Endothelial cell of umbilical vein (primary cell): ENCODE data around the gene SEMA4B. TPM values are rescaled to one million over a fixed set of nuclear protein-coding genes. Genes with fewer than 3 reads are reported as not detected.
"Not testable (repeated sequence)": the region's sequence is repeated elsewhere in the genome, so short reads cannot be mapped to it uniquely, and the experiment has no call there.

Experiments used
- BruUV-seq: library from RNA; stranded (reverse); fragments of 400-500 nt; replicated peaks from 2 replicates; lab custom pipeline; 2021; lab: Mats Ljungman, UMichigan
- CTCF ChIA-PET: fragments of 300-600, 350-600 bp; sonication (Branson Sonifier 250); formaldehyde crosslinking; loops from one replicate; lab custom pipeline; 2021; ENCODE audit warnings: antibody characterized with exemption, inconsistent platforms; lab: Charles Lee
- POLR2A ChIA-PET: fragments of 300-600, 350-600 bp; sonication (Branson Sonifier 250); formaldehyde crosslinking; loops from one replicate; lab custom pipeline; 2021; ENCODE audit warnings: antibody characterized with exemption, inconsistent platforms; lab: Charles Lee
- DNase-seq: peaks from one replicate; pipeline ENCODE4 v3.0.0-alpha.2; 2011; ENCODE audit warnings: low read depth, low spot score
- FAIRE-seq: peaks from 2 replicates; lab custom pipeline; 2011; peaks lifted over from hg19 to GRCh38; lab: Jason Lieb, UNC
- H2AFZ ChIP-seq: 2 replicates; pipeline ENCODE4 v1.6.0; 2012; ENCODE audit warnings: low read depth, low read length, control low read depth, inconsistent platforms
- H3K27ac ChIP-seq: 2 replicates; pipeline ENCODE4 v1.5.1; 2011; ENCODE audit warnings: low read depth, mild to moderate bottlenecking, control low read depth, low read length, moderate library complexity; ENCODE audit not compliant: insufficient read depth
- H3K27me3 ChIP-seq, 2 experiments: 2 replicates each; pipeline versions ENCODE4 v1.6.0 to v1.6.1; 2011; ENCODE audit warnings: low read length in 2 of 2, mixed read lengths in 1 of 2; ENCODE audit not compliant: control insufficient read depth in 2 of 2, insufficient read depth in 2 of 2
- H3K36me3 ChIP-seq, 2 experiments: 2 replicates in 1 of 2; 3 replicates in 1 of 2; pipeline ENCODE4 v1.5.1; 2011; ENCODE audit warnings: low read length in 2 of 2, mild to moderate bottlenecking in 1 of 2, moderate library complexity in 1 of 2; ENCODE audit not compliant: control insufficient read depth in 2 of 2, insufficient read depth in 2 of 2; ENCODE audit errors: extremely low read depth in 1 of 2
- H3K4me1 ChIP-seq: 3 replicates; pipeline ENCODE4 v1.5.1; 2011; ENCODE audit warnings: mild to moderate bottlenecking, low read length; ENCODE audit not compliant: control insufficient read depth, insufficient read depth; ENCODE audit errors: extremely low read depth
- H3K4me2 ChIP-seq: 2 replicates; pipeline ENCODE4 v1.6.1; 2011; ENCODE audit warnings: low read length, control low read depth, mixed read lengths; ENCODE audit not compliant: insufficient read depth
- H3K4me3 ChIP-seq, 3 experiments: fragments of 200-600 bp in 1 of 3; sonication (generic), shearing (Covaris generic) in 1 of 3; replicated peaks in 1 of 3; 2 replicates each; pipeline ENCODE4 v1.5.1; 2011 to 2016; ENCODE audit warnings: control low read depth in 3 of 3, low read length in 3 of 3, mild to moderate bottlenecking in 2 of 3, inconsistent platforms in 1 of 3, low read depth in 1 of 3, moderate library complexity in 1 of 3; ENCODE audit not compliant: insufficient read depth in 1 of 3
- H3K79me2 ChIP-seq: 2 replicates; pipeline ENCODE4 v1.6.0; 2012; ENCODE audit warnings: low read length, inconsistent platforms; ENCODE audit not compliant: control insufficient read depth, insufficient read depth
- H3K9ac ChIP-seq: replicated peaks from 2 replicates; pipeline ENCODE3; 2011; ENCODE audit warnings: low read length, control low read depth; ENCODE audit not compliant: insufficient read depth; ENCODE audit errors: extremely low read depth
- H3K9me1 ChIP-seq: replicated peaks from 3 replicates; pipeline ENCODE4 v1.6.0; 2011; ENCODE audit warnings: mild to moderate bottlenecking, low read length; ENCODE audit not compliant: control insufficient read depth, insufficient read depth; ENCODE audit errors: extremely low read depth
- H3K9me3 ChIP-seq: replicated peaks from 2 replicates; pipeline ENCODE4 v1.5.1; 2012; ENCODE audit warnings: low read length, inconsistent platforms; ENCODE audit not compliant: control insufficient read depth, insufficient read depth
- H4K20me1 ChIP-seq: replicated peaks from 2 replicates; pipeline ENCODE3; 2011; ENCODE audit warnings: mild to moderate bottlenecking, low read length; ENCODE audit not compliant: control insufficient read depth, insufficient read depth; ENCODE audit errors: extremely low read depth
- CTCF ChIP-seq, 2 donors: IDR thresholded peaks; 1 replicate in 1 of 2; 2 replicates in 1 of 2; pipeline ENCODE4 v1.5.1; 2011; ENCODE audit warnings: low read length in 2 of 2, mild to moderate bottlenecking in 2 of 2, moderate library complexity in 2 of 2, control low read depth in 1 of 2, inconsistent platforms in 1 of 2, low read depth in 1 of 2; ENCODE audit not compliant: insufficient read depth in 1 of 2; ENCODE audit errors: extremely low read depth in 1 of 2
- EZH2 ChIP-seq: IDR thresholded peaks from 2 replicates; pipeline ENCODE4 v1.6.1; 2012; ENCODE audit warnings: borderline replicate concordance, low read depth, mild to moderate bottlenecking, moderate library complexity, low read length, inconsistent platforms; ENCODE audit not compliant: severe bottlenecking
- FOS ChIP-seq: IDR thresholded peaks from 2 replicates; pipeline ENCODE4 v1.6.1; 2011; ENCODE audit warnings: mild to moderate bottlenecking, low read length, moderate library complexity, borderline replicate concordance; ENCODE audit not compliant: insufficient read depth
- GATA2 ChIP-seq: IDR thresholded peaks from 2 replicates; pipeline ENCODE4 v1.7.0; 2011; ENCODE audit warnings: low read depth, mild to moderate bottlenecking, moderate library complexity, mixed read lengths, low read length; ENCODE audit not compliant: insufficient read length, insufficient read depth
- JUN ChIP-seq: IDR thresholded peaks from 2 replicates; pipeline ENCODE4 v1.6.1; 2011; ENCODE audit warnings: borderline replicate concordance, low read depth; ENCODE audit not compliant: insufficient read length, insufficient read depth
- MAX ChIP-seq: IDR thresholded peaks from 2 replicates; pipeline ENCODE4 v1.6.1; 2011; ENCODE audit not compliant: insufficient read depth, insufficient read length
- MYC ChIP-seq: IDR thresholded peaks from one replicate; pipeline ENCODE4 v1.6.1; 2011; ENCODE audit warnings: mild to moderate bottlenecking, low read depth, low read length
- POLR2A ChIP-seq: IDR thresholded peaks from 2 replicates; pipeline ENCODE4 v1.6.1; 2012; ENCODE audit warnings: low read depth, mild to moderate bottlenecking, control low read depth, low read length
- POLR2AphosphoS5 ChIP-seq: IDR thresholded peaks from 2 replicates; pipeline ENCODE4 v1.6.1; 2012; ENCODE audit warnings: low read depth, mild to moderate bottlenecking, control low read depth, low read length, moderate library complexity; ENCODE audit not compliant: insufficient read depth
- dilution Hi-C: fragments of 300-500 bp; cut with MboI; formaldehyde crosslinking; loops from one replicate; pipeline ENCODE4 v1.15.0; 2019; ENCODE audit warnings: low sequenced_read_pairs; ENCODE audit not compliant: extremely low pct_ligation_motif_present
- intact Hi-C: fragments of 100-400 bp; cut with micrococcal nuclease; formaldehyde crosslinking; loops from one replicate; pipeline ENCODE4 v1.10.0; 2022
- polyA plus RNA-seq, 4 experiments: library from polyadenylated mRNA; depleted of rRNA in 3 of 4; stranded (reverse) in 3 of 4; unstranded in 1 of 4; fragments of >200 nt; gene quantifications; 2 replicates each; pipeline versions ENCODE4 v1.2.1 to v1.2.3, GENCODE V29; 2011 to 2012; ENCODE audit warnings: missing spikeins in 1 of 4
- total RNA-seq: library from RNA; stranded (reverse); gene quantifications from 2 replicates; pipeline ENCODE4 v1.2.3, GENCODE V29; 2021

The SEMA4B gene
- total and polyA plus RNA-seq, 2 donors (not counting 3 experiments of a cell fraction or from before 2014, with no cell fraction given): 6.1 to 7.1 TPM

GRCh38 chr15:90259524-90259923, 58.4 kb downstream of the SEMA4B start:
- ChIA-PET POLR2A (no interaction called here), CTCF (interaction anchor here (1.0 kb wide), 1 partner anchor 10 kb away, joined by 4 read pairs; the partner anchor contains the start of gene TTLL13)
- FAIRE-seq (peak; percentile 93), DNase-seq (peak; percentile 79)
- no peak overlapping the region for H3K4me3 ChIP-seq
- no peaks in the 10 kb centered on the region for H3K27me3 ChIP-seq
- peaks cover 42% of the 10 kb centered on the region for H3K4me1 ChIP-seq
- intact Hi-C loops (no loop called here), dilution Hi-C loops (no loop called here)
- TF ChIP-seq MAX (no peak), CTCF (IDR thresholded peaks at IDR 0.05; ENCODE audit: extremely low read depth in 1 of 2, insufficient read depth in 1 of 2, low read depth in 1 of 2, low read length in 2 of 2) (no peak), JUN (no peak), GATA2 (no peak), POLR2AphosphoS5 (no peak), MYC (no peak), FOS (no peak), POLR2A (no peak), EZH2 (no peak)
- H3K9me1 ChIP-seq: no peaks in the 10 kb centered on the region
- peak overlapping the region; percentile 68 for H3K27ac ChIP-seq
- H4K20me1 ChIP-seq: no peaks in the 10 kb centered on the region
- no peaks in the 10 kb centered on the region for H3K36me3 ChIP-seq
- BruUV-seq: no TSS peak
- no peak overlapping the region for H2AFZ ChIP-seq
- no peaks in the 10 kb centered on the region for H3K79me2 ChIP-seq
- H3K9me3 ChIP-seq: no peaks in the 10 kb centered on the region
- peak overlapping the region; percentile 1 for H3K4me2 ChIP-seq
- H3K9ac ChIP-seq: peak overlapping the region; percentile 19

GRCh38 chr15:90260731-90261130, 59.6 kb downstream of the SEMA4B start:
- H3K36me3 ChIP-seq, H3K79me2 ChIP-seq, H4K20me1 ChIP-seq, H3K9me3 ChIP-seq, H3K27me3 ChIP-seq, H3K9ac ChIP-seq, H3K4me3 ChIP-seq, intact Hi-C loops, H2AFZ ChIP-seq, H3K9me1 ChIP-seq, BruUV-seq, dilution Hi-C loops: not testable (repeated sequence)
- peak; percentile 58 for DNase-seq
- H3K4me1 ChIP-seq: peaks cover 50% of the 10 kb centered on the region
- H3K27ac ChIP-seq: peak overlapping the region; percentile 68
- H3K4me2 ChIP-seq: peak overlapping the region; percentile 42
- FAIRE-seq: peak; percentile 90
- ChIA-PET POLR2A (interaction anchor here (1.5 kb wide), 1 partner anchor 11 kb away, joined by 6 read pairs; the partner anchor contains the start of gene TTLL13), CTCF (interaction anchor here (0.9 to 3.5 kb wide), 4 partner anchors 9 to 27 kb away, joined by 3 to 20 read pairs (median 4); partner anchors contain the start of genes CIB1, GDPGP1 and TTLL13)
